ENCODE data around the gene ZNF618.

DNA sequence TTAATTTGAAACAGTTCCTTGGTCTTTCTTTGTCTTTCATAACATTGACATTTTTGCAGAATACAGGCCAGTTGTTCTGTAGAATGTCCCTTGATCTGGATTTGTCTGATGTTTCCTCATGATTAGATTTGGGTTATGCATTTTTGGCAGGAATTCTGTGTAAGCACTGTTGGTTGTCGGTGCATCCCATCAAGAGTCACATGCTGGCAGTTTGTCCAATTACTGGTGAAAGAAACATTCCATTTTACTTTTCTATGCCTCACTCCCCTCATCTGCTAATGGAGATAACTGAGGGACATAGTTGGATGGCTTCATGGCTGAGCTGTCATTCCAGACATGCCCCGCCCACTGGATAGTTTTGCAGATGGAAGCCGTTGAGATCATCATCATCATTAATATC is 7.6 kb upstream of the ZNF618 start:
- TF ChIP-seq, protein P1, sequence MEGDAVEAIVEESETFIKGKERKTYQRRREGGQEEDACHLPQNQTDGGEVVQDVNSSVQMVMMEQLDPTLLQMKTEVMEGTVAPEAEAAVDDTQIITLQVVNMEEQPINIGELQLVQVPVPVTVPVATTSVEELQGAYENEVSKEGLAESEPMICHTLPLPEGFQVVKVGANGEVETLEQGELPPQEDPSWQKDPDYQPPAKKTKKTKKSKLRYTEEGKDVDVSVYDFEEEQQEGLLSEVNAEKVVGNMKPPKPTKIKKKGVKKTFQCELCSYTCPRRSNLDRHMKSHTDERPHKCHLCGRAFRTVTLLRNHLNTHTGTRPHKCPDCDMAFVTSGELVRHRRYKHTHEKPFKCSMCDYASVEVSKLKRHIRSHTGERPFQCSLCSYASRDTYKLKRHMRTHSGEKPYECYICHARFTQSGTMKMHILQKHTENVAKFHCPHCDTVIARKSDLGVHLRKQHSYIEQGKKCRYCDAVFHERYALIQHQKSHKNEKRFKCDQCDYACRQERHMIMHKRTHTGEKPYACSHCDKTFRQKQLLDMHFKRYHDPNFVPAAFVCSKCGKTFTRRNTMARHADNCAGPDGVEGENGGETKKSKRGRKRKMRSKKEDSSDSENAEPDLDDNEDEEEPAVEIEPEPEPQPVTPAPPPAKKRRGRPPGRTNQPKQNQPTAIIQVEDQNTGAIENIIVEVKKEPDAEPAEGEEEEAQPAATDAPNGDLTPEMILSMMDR (optimal IDR thresholded peaks at IDR 0.05 in 1 of 3, IDR thresholded peaks at IDR 0.05 in 1 of 3, conservative IDR thresholded peaks at IDR 0.05 in 1 of 3; ENCODE audit: extremely low read depth in 1 of 3, insufficient read depth in 2 of 3, low read length in 3 of 3): no peak
- no peak for TF ChIP-seq EZH2 (IDR thresholded peaks at IDR 0.05; ENCODE audit: low read length)
